Measurements from ENCODE around the gene NXPE3. TPM values are rescaled to one million over a fixed set of nuclear protein-coding genes. Genes with fewer than 3 reads are reported as not detected.
A peak's percentile ranks its signal among the peaks of the same experiment; 100 is the strongest.

The NXPE3 gene
- total and polyA plus RNA-seq, 2 experiments from 2014 or later = 4.9 to 7.3 TPM

DNA sequence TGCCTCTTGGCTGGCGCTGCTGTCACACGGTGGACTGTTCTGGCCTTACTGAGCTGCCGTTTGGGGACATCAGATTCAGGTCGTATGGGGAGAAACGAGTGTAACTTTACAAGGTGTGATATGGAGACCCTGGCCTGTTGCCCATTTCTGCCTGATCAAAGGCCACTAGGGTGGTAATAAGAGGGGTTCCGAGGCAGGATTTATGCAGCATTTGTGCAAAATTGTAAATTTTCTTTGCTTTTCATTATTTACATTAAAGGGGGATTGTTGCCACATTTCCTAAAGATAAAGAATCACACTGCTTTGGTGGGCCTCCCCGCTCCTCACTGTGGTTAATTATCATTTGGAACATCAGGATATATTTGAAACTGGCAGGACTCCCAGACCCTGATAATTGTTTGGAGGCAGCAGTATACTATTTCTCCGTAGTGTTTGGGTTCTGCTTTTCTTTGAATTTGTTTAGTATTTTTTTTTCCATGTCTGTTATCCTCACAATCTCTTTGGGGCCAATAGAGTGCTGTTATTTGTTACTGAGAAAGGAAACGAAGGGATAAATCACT lies 891 bp downstream of the NXPE3 start:
- peaks cover 4% of the 10 kb centered on the region for H3K4me1 ChIP-seq (ENCODE audit: low read depth)
- peak in 1 of 2 donors; percentile 48 for DNase-seq (ENCODE audit: low read depth in 1 of 2, low spot score in 1 of 2)
- no peaks in the 10 kb centered on the region for H3K36me3 ChIP-seq
- TF ChIP-seq CTCF (IDR thresholded peaks at IDR 0.05; ENCODE audit: low read depth, low read length) = no peak
- H3K9me3 ChIP-seq (ENCODE audit: low read depth) = no peaks in the 10 kb centered on the region
- H3K4me3 ChIP-seq = peak overlapping the region; percentile 57
- no peak overlapping the region for H3K27ac ChIP-seq
- H3K27me3 ChIP-seq = no peaks in the 10 kb centered on the region

DNA sequence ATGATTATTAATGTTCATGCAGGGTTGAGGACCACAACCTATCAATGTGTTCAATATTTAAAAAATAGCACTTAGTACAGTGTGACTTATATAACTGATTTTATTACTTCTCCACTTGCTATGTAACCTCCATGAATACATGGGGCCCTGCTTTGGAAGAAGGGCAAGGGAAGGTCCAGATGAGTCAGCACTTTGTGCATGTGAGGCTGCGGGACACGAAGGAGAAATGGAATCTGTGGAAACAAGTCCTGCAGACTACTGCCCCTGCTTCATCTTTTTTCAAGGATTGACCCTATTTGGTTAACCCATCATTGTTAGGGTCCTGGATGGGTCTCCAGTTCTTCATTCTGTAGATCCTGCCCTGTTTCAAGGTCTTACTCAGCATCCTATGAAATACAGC lies 1.6 kb downstream of the NXPE3 start:
- Histone ChIP-seq H3K4me3 (no peak overlapping the region), H3K27me3 (no peaks in the 10 kb centered on the region), H3K9me3 (ENCODE audit: low read depth) (no peaks in the 10 kb centered on the region), H3K4me1 (ENCODE audit: low read depth) (peaks cover 4% of the 10 kb centered on the region), H3K27ac (no peak overlapping the region), H3K36me3 (peaks cover 2% of the 10 kb centered on the region)
- TF ChIP-seq CTCF (IDR thresholded peaks at IDR 0.05; ENCODE audit: low read depth, low read length) = no peak
- peak in 1 of 2 donors; percentile 85 for DNase-seq (ENCODE audit: low read depth in 1 of 2, low spot score in 1 of 2)

- peak in 1 of 2 donors; percentile 14 for DNase-seq (ENCODE audit: low read depth in 1 of 2, low spot score in 1 of 2)
- Histone ChIP-seq H3K27me3 (no peaks in the 10 kb centered on the region), H3K9me3 (ENCODE audit: low read depth) (no peaks in the 10 kb centered on the region), H3K27ac (no peak overlapping the region), H3K36me3 (peaks cover 6% of the 10 kb centered on the region), H3K4me1 (ENCODE audit: low read depth) (peaks cover 4% of the 10 kb centered on the region), H3K4me3 (no peak overlapping the region)
- TF ChIP-seq CTCF (IDR thresholded peaks at IDR 0.05; ENCODE audit: low read depth, low read length) = no peak
Observed at GRCh38 chr3:101781166-101781565, 2.2 kb downstream of the NXPE3 start.

GRCh38 chr3:101784855-101785613 lies 6.0 kb downstream of the NXPE3 start:
- Histone ChIP-seq H3K27ac (no peak overlapping the region), H3K9me3 (ENCODE audit: low read depth) (no peaks in the 10 kb centered on the region), H3K27me3 (no peaks in the 10 kb centered on the region), H3K4me1 (ENCODE audit: low read depth) (peaks cover under 1% of the 10 kb centered on the region), H3K36me3 (peaks cover 22% of the 10 kb centered on the region), H3K4me3 (no peak overlapping the region)
- TF ChIP-seq CTCF (IDR thresholded peaks at IDR 0.05; ENCODE audit: low read depth, low read length) = no peak
- no peak for DNase-seq (ENCODE audit: low read depth in 1 of 2, low spot score in 1 of 2)

- H3K27ac ChIP-seq = no peak overlapping the region
- no peaks in the 10 kb centered on the region for H3K27me3 ChIP-seq
- no peaks in the 10 kb centered on the region for H3K9me3 ChIP-seq (ENCODE audit: low read depth)
- H3K4me3 ChIP-seq = no peak overlapping the region
- no peak for TF ChIP-seq CTCF (IDR thresholded peaks at IDR 0.05; ENCODE audit: low read depth, low read length)
- H3K4me1 ChIP-seq (ENCODE audit: low read depth) = no peaks in the 10 kb centered on the region
- no peak for DNase-seq (ENCODE audit: low read depth in 1 of 2, low spot score in 1 of 2)
- peaks cover 14% of the 10 kb centered on the region for H3K36me3 ChIP-seq
Observed at GRCh38 chr3:101791778-101792177, 12.8 kb downstream of the NXPE3 start.

Measured in cardiac muscle cell (in vitro differentiated cells and primary cell).